Choroid plexus epithelial cell (primary cell): ENCODE results near the gene CCDC197.

Experiments
- DNase-seq: peaks from one replicate; pipeline ENCODE4 v3.0.0-alpha.2; 2010; ENCODE audit warnings: low read depth
- H3K4me3 ChIP-seq: 2 replicates; pipeline ENCODE4 v1.5.1; 2011; ENCODE audit warnings: low read depth, mild to moderate bottlenecking, control low read depth, low read length, moderate library complexity
- CTCF ChIP-seq: conservative IDR thresholded peaks from 2 replicates; pipeline ENCODE4 v1.5.1; 2011; ENCODE audit warnings: low read depth, mild to moderate bottlenecking, control low read depth, inconsistent platforms, low read length, moderate library complexity

Gene CCDC197

GRCh38 chr14:94058128-94058673, 61.1 kb downstream of the CCDC197 start:
- DNase-seq, result no peak
- TF ChIP-seq CTCF, result no peak
- H3K4me3 ChIP-seq, result no peak overlapping the region
